Uterus (tissue), 4 donors: ENCODE results near the gene CPPED1. TPM values are rescaled to one million over a fixed set of nuclear protein-coding genes. Genes with fewer than 3 reads are reported as not detected.

Experiments used
- DNase-seq, 2 donors: peaks; one replicate each; pipeline ENCODE4 v3.0.0-alpha.2; 2019 to 2020
- H3K27ac ChIP-seq, 2 donors: fragments of 200-600 bp; sonication (generic); 1 replicate in 1 of 2; 2 replicates in 1 of 2; pipeline ENCODE4 v1.5.1; 2016 to 2018
- H3K27me3 ChIP-seq, 2 donors: fragments of 200-600 bp; sonication (generic); one replicate each; pipeline ENCODE4 v1.5.1; 2018 to 2019; ENCODE audit warnings: control low read depth in 1 of 2
- H3K36me3 ChIP-seq, 2 donors: fragments of 200-600 bp; sonication (generic); one replicate each; pipeline ENCODE4 v1.5.1; 2019; ENCODE audit warnings: control low read depth in 1 of 2
- H3K4me1 ChIP-seq, 2 donors: fragments of 200-600 bp; sonication (generic); one replicate each; pipeline ENCODE4 v1.5.1; 2018 to 2019; ENCODE audit warnings: control low read depth in 1 of 2
- H3K4me3 ChIP-seq, 2 donors: fragments of 200-600 bp; sonication (generic); 1 replicate in 1 of 2; 2 replicates in 1 of 2; pipeline ENCODE4 v1.5.1; 2018 to 2019; ENCODE audit warnings: mild to moderate bottlenecking in 1 of 2
- H3K9me3 ChIP-seq, 2 donors: fragments of 200-600 bp; sonication (generic); one replicate each; pipeline ENCODE4 v1.5.1; 2019; ENCODE audit warnings: control low read depth in 1 of 2
- POLR2A ChIP-seq, 2 donors: fragments of 450-650 bp; IDR thresholded peaks; one replicate each; pipeline ENCODE4 v1.6.1; 2016; ENCODE audit warnings: antibody characterized with exemption in 2 of 2, mild to moderate bottlenecking in 1 of 2, moderate library complexity in 1 of 2
- intact Hi-C: fragments of 100-400 bp; cut with DNase I; formaldehyde crosslinking; loops from one replicate; pipeline ENCODE4 v1.15.1; 2023; ENCODE audit warnings: low total_unique reads
- total RNA-seq, 4 donors: library from RNA; depleted of rRNA in 3 of 4; stranded (reverse); fragments of >200 nt in 3 of 4; gene quantifications; one replicate each; pipeline versions ENCODE4 v1.1.0 to v1.2.4, GENCODE V29; 2014 to 2023
- TF ChIP-seq, protein P1 (sequence below), 4 experiments: fragments of 200-600 bp in 2 of 4; fragments of 450-650 bp in 2 of 4; sonication (generic) in 2 of 4; IDR thresholded peaks; one replicate each; pipeline ENCODE4 v1.5.1; 2016 to 2019; ENCODE audit warnings: antibody characterized with exemption in 4 of 4, mild to moderate bottlenecking in 2 of 4, moderate library complexity in 1 of 4
- donor health status: DM: yes; HTN: yes; CAD: no.

CPPED1 gene
- total RNA-seq, 4 donors from 2014 or later: 1.5 to 9.2 (median 5.5) TPM

DNA sequence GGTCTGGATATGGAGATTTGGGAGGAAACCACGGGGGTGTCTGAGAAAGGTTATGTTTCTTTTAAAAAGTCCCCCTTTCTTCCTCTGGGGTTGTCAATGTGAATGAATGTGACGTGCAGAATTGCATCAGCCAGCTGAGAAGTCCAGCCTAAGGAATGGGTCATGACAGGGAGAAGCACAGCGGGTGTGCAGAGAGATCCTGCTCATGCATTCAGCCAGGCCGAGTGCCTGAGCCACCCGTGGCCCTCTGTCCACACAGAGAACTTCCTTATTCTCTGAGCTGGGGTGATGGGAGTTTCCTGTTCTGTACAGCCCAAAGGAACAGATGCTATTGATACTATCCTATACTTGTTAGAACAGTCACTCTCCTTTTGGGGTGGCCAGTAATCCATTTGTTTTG lies 117.9 kb downstream of the CPPED1 start:
- no peak overlapping the region for H3K4me3 ChIP-seq
- H3K36me3 ChIP-seq: no peaks in the 10 kb centered on the region
- intact Hi-C loops: no loop called here
- H3K4me1 ChIP-seq: no peaks in the 10 kb centered on the region
- no peak for TF ChIP-seq POLR2A (IDR thresholded peaks at IDR 0.05)
- TF ChIP-seq, protein P1, sequence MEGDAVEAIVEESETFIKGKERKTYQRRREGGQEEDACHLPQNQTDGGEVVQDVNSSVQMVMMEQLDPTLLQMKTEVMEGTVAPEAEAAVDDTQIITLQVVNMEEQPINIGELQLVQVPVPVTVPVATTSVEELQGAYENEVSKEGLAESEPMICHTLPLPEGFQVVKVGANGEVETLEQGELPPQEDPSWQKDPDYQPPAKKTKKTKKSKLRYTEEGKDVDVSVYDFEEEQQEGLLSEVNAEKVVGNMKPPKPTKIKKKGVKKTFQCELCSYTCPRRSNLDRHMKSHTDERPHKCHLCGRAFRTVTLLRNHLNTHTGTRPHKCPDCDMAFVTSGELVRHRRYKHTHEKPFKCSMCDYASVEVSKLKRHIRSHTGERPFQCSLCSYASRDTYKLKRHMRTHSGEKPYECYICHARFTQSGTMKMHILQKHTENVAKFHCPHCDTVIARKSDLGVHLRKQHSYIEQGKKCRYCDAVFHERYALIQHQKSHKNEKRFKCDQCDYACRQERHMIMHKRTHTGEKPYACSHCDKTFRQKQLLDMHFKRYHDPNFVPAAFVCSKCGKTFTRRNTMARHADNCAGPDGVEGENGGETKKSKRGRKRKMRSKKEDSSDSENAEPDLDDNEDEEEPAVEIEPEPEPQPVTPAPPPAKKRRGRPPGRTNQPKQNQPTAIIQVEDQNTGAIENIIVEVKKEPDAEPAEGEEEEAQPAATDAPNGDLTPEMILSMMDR (IDR thresholded peaks at IDR 0.05): no peak
- no peaks in the 10 kb centered on the region for H3K27me3 ChIP-seq
- H3K9me3 ChIP-seq: no peaks in the 10 kb centered on the region
- DNase-seq: no peak
- H3K27ac ChIP-seq: no peak overlapping the region

DNA sequence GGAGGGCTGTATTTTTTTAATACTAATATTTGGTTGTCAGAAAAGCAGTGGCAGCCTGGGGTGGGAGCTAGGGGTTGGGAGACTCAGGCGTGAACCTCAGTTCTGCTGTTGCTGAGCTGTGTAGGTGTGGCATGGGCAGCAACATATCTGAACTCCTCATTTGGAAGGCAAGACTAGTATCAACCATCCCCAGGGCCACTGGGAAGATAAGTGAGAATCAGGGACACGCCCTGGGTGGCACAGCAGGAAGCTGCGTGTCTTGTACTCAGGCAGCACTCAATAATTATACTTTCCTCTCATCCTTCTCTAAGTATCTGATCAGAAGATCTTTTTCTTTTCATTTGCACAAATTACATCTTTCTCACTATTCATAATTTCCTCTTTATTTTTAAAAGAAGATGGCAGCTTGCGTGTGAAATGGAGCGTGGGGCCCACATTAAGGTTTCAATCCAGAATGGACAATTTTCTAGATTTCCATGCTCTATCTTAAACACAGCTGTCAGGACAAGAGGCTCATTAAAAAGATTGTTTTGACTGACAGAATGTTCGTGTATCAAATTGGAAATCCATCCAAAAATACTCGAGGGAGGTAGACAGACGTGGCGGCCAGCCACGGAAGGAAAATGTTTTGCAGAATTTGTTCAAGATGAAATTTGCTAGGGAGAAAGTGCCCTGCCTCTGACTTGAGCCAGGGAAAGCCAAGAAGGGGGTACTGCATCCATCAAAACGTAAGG lies 121.1 kb downstream of the CPPED1 start:
- H3K4me1 ChIP-seq: no peaks in the 10 kb centered on the region

DNA sequence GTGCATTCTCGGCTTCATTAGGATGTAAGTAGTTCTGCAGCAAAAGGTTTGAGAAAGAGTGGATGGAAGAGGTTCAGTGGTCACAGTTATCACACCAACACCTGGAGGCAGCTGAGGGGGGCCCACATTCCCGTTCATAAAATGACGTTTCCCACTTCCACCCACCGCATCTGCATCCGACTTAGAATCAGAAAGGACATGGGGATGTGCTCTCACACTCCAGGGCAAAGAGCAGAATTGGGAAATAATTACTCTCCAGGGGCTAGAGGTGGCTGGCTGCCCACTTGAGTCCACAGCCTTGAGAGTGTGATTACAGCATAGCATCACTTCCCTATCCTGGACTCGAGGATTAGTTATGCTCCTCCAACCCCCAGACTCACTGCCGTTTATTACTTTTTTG lies 122.0 kb downstream of the CPPED1 start:
- intact Hi-C loops: no loop called here
- Histone ChIP-seq H3K27me3 (no peaks in the 10 kb centered on the region), H3K27ac (no peak overlapping the region), H3K9me3 (no peaks in the 10 kb centered on the region), H3K36me3 (no peaks in the 10 kb centered on the region), H3K4me3 (no peak overlapping the region), H3K4me1 (no peaks in the 10 kb centered on the region)
- TF ChIP-seq, protein P1 (IDR thresholded peaks at IDR 0.05): no peak
- TF ChIP-seq POLR2A (IDR thresholded peaks at IDR 0.05): no peak
- no peak for DNase-seq

More for the DNA sequence above, 121.1 kb downstream of the CPPED1 start:
- intact Hi-C loops: no loop called here
- TF ChIP-seq, protein P1 (IDR thresholded peaks at IDR 0.05): no peak
- TF ChIP-seq POLR2A (IDR thresholded peaks at IDR 0.05): no peak
- Histone ChIP-seq H3K27me3 (no peaks in the 10 kb centered on the region), H3K36me3 (no peaks in the 10 kb centered on the region), H3K4me3 (no peak overlapping the region), H3K27ac (no peak overlapping the region), H3K9me3 (no peaks in the 10 kb centered on the region)
- no peak for DNase-seq

DNA sequence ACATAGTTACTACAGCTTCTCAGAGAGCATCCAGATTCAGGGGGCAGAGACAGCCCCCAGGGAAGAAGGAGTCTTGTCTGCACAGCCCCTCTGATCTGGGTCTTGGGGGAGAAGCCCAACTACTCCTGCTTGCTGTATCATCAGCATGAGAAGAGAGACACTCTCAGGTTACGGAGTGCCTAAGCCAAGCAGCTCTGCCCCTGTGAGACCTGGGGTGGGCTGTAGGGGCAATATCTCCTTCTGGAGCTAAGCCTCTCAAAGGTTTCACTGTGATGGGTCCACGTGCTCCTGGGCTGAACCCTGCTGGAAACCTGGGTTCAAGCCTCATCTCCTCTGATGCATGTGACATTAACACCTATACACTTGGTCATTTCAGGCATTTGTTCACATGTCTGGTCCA lies 123.2 kb downstream of the CPPED1 start:
- Histone ChIP-seq H3K9me3 (no peaks in the 10 kb centered on the region), H3K27ac (no peak overlapping the region), H3K4me3 (no peak overlapping the region), H3K36me3 (no peaks in the 10 kb centered on the region), H3K4me1 (no peaks in the 10 kb centered on the region), H3K27me3 (no peaks in the 10 kb centered on the region)
- no peak for DNase-seq
- no peak for TF ChIP-seq POLR2A (IDR thresholded peaks at IDR 0.05)
- TF ChIP-seq, protein P1 (IDR thresholded peaks at IDR 0.05): no peak
- intact Hi-C loops: no loop called here

DNA sequence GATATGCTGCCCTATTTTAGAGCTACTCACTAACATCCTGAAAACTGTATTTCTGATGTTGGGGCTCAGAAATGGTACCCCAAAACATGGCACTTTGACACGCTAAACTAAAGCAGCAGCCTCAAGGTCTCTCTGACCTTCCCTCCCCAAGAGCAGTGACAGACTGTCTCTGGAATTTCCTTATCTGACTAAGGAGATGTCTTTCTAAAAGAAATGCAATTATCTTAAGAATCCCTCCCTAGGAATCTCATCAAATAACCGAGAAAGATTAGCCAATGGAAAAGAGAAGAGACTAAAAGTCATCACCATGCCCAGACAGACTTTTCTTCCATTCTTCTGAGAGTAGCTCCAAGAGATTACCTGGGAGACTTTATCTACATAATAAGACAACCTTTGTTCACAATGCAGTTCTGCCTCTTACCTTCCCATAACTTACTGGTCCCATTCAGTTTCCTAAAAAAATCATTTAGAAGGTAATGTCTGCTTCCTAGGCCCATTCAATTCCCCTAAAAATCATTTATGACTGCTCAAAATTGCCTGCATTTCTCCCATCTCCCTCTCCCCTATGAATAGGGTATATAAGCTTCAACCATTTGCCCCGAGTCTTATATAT lies 123.9 kb downstream of the CPPED1 start:
- intact Hi-C loops: no loop called here
- H3K4me1 ChIP-seq: no peaks in the 10 kb centered on the region
- no peaks in the 10 kb centered on the region for H3K36me3 ChIP-seq
- no peak overlapping the region for H3K27ac ChIP-seq
- H3K9me3 ChIP-seq: no peaks in the 10 kb centered on the region
- no peak for TF ChIP-seq POLR2A (IDR thresholded peaks at IDR 0.05)
- TF ChIP-seq, protein P1 (IDR thresholded peaks at IDR 0.05): no peak
- no peak for DNase-seq
- H3K4me3 ChIP-seq: no peak overlapping the region
- no peaks in the 10 kb centered on the region for H3K27me3 ChIP-seq
